ENCODE data around the gene EVA1C.
"Not testable (repeated sequence)": the region's sequence is repeated elsewhere in the genome, so short reads cannot be mapped to it uniquely, and the experiment has no call there.

Gene EVA1C

DNA sequence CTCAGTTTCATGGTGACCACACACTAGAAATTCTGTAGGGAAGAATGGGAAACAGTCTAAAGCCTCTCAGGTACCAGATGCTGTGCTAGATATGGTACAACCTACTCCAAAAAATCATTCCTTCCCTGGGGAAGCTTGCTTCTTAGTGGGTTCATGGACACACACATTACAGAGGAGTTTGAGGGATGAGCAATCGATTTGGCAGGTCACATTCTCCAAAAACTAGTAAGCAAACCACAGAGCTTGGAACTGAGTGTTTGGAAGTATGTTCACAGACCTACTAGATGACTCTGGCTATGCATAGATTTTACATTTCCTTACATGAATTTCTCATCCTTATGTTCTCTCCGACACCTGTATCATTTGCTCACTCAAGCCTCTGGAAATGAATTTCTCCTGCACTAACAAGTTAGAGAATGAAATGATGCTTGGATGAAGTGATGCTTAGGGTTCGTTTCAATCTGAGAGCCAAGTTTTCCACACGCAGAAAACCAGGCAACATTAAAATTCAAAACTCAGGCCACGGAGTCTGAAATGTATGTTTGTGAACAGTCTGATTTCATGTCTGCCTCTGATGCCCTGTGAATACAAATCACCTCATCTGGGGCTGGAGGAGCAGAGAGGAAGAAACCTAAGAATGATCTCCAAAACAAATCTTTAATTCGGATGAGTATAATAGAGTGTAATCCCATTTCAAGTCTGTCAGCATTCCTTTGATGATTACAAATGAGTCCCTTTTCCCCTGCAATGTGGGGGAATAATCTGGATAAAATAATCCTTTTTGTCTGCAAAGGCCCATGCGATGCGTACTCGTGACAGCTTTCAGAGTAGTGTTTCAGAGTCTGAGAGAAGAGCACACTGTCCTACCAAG, 11.0 kb downstream of the EVA1C start:
- peak in 2 of 58 donors; percentile 6 to 23 for DNase-seq

DNA sequence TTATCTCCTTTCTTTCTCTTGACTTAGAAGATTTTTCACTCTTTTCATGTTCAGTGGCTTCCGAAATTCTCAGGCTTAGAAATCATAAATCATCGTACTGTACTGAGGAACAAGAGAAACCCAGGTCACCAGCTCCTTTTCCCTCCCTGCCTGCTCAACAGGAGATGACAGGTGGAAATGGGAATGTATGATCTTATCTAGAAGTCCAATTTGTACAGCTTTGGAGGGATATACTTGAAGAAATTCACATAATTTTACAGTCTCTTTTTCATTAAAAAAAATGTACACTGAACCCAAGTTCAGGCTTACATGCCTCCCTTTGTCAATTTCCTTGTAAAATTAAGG, 11.7 kb downstream of the EVA1C start:
- DNase-seq = no peak

DNA sequence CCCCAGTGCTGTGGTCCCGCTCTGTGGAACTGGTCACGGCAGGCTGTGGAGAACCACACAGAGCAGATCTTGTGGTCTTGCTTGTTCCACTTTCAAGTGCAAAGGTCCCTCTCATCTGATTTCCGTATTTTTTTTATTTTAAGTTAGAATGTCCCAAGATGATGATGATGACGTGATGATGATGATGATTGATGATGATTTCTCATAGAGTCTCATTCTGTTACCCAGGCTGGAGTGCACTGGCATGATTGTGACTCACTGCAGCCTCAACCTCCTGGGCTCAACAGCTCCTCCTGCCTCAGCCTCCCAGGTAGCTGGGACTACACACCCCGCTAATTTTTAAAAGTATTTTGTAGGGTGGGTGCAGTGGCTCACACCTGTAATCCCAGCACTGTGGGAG, 12.2 kb downstream of the EVA1C start:
- DNase-seq = no peak

DNA sequence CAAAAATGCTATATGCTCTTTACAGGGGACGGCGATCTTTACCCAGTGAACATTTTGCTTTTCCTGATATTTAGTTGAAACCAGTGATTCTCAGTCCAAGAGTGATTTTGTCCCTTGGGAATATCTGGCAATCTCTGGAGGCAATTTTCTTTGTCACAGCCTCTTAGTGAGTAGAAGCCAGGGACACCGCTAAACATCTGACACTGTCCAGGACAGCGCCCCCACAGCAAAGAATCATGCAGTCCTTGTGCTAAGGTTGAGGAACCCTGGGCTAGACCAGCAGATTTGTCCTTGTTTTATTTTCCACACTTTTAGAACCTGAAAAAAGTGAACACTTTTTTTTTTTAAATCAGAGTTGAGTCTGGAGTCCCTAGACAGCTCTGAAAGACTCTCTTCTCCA, 13.1 kb downstream of the EVA1C start:
- DNase-seq = peak in 1 of 58 donors; percentile 7

DNA sequence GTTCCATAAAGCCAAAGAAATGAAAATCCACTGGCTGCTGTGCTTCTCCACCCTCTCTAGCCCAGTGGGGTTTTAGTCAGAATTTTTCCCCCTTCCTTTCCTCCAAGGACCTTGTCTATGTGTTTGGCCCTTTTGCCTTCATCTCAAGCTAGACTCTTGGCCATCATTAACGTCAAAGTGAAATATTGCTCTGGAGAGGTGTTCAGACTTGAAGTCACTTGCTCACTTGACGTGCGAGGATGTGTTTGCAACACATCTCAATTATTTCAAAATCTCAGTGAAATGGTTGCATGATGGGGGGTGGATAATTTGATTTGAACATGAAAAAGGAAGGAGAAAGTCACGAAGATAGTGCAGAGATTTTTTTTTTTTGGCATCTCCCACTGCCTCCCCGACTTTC, 13.6 kb downstream of the EVA1C start:
- no peak for DNase-seq

DNA sequence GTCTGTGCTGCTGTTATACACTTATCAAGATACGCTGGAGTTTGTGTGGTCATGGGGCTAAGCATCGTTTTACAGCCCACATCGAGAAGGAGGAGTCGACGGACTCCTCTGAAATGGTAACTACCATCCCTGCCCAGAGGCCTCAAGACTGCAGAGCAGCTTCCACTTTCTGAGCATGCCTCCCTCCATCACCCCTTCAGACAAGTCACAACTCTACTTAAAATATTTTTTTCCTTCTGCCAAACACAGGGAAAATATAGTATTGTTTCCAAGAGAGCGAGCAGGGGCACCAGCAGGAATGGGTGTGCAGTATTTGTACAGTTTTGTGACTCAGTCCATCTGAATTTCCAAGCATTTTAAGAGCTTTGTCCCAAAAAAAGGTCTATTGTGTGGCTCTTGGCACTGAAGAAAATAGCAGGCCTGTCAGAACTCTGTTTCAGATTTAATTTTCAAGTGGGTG, 14.1 kb downstream of the EVA1C start:
- peak in 16 of 58 donors; percentile 17 to 73 (median 38) for DNase-seq

DNA sequence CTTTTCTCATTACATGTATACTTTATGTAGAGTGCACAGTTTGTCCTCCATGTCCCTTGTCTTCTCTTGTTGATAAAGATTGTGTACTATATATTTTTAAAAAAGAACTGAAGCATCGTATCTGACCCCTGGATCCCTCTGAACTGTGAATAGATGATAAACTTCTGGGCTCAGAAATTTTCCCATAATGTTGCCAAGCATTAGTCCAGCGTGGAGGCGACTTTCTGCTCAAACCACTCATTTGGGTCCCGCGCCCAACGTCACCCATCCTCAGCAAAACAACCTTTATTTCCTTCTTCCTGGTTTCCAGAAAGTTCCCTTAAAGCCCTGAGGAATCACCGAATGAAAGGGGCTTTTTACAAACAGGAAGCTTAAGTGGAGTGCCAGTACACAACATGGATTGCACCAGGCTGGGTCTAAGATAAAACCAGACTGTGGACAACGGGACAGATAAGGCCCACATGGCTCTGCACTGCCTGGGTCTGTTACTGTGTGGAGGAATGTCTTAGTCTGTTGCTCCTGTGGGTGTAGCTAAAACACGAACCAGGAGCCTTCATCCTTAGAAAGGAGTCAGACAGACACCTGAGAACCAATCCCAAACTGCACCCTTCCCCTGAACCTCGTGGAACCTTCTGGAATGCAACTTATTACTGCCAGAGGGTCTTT, 15.6 kb downstream of the EVA1C start:
- no peak for DNase-seq

DNA sequence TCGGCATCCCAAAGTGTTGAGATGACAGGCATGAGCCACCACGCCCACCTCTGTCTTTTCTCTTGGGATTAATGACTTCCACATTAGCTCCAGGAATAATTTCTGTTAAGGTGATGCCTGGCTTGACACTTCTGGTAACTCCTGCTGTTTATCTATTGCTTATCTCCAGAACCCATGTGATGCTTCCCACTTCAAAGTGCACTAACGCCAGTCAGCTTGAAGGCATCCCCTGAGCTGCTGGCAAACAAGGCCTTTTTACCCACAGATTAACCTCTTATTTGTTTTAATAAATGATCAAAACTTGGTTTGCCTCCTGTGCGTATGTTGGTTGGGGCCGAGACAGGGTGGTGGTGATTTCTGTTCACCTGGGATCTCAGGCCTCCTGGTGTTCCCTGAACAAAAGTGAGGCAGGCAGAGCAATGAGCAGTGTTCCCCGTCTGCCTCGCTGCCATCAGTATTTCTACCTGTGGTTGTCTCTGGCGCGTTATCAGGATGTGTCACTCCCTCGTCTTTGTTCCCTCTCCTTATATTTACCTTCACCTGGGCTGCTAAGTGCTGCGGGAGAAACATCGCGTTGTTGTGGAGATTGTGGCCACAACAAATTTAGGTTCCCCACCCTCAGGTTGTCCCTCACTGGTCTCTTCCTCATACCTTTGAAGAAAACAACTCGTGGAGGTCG, 20.6 kb downstream of the EVA1C start:
- DNase-seq = not testable (repeated sequence)

DNA sequence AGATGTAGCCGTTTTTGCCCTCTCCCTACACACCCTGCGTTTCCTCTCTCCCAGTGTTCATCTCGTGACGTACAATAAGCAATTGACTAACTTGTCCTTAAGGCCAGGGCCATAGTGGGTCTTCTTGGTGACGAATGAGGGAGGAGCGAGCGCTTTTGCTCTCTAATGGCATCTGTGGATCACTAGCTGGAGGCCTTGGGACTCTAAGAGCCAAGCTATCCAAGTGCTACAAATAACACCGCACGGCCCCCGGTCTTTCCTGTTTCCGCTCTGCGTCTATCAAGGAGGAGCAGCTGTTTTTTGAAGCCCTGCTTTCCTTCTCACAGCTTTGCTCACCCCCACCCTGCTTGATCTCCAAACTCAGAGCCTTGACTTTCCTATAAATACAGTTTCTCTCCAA, 25.2 kb downstream of the EVA1C start:
- DNase-seq = no peak

DNA sequence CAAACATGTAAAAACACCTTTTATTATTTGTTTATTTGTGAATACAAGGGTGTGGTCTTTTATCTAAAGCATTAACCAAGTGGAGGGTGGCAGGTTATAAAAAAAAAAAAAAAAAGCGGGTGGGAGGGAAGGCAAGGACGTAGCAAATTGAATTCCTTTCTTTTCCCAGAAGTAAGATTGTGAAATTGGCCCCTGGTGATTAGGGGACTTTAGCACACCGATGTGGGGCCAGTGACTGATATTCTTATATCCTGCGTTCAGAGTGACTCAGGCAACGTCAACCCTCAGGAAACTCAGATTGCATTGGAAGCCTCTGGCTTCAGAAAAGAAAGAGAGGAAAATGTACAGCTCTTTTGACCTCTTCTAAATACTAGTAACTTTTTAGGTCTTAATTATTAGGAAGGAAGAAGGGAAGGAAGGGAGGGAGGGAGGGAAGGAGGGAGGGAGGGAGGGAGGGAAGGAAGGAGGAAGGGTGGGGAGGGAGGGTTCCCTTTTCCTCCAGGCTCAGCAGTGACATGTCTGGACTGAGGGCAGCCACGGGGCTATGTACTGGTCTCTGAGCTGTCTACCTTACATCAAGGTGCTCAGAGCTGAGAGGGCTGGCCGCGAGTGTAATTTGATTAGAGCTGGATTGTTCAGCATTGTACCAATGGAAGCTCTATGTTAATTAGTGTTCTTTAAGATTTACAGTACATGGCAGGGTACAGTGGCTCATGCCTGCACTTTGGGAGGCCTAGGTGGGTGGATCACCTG, 30.2 kb downstream of the EVA1C start:
- no peak for DNase-seq

DNA sequence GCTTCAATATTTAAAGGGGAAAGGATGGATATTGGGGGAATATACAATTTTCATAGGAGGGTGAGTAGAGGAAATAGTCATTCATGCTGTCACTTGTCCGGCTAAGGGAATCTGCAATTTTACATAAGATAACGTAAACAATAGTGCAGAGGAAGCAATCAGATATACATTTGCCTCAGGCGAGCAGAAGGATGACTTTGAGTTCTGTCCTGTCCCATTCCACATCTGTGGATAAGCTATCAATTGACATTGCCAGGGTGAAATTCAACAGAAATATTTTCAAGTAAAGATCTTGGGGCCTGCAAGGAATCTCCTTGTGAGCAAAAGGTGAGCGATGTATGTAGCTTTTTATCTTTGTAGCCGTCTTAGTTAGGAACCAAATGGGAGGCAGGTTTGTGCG, 32.6 kb downstream of the EVA1C start:
- DNase-seq = no peak

DNA sequence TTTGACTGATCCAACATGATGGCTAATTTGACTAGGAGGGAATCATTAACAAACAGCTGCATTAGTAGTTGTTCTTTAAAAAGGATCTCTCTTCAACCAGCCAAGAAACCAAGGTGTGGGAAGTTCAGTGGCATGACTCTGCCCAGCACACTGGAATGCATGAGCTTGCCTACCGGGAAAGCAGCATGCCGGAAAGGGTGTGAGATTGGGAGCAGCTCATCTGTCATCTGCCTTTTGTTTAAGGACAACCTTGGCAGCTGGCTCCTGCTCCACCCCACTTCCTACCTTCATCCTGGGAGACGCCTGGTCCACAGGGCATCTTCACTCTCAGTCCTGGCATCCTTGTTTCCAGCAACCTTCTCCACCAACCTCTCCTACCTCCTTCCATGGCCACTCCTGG, 33.9 kb downstream of the EVA1C start:
- not testable (repeated sequence) for DNase-seq

DNA sequence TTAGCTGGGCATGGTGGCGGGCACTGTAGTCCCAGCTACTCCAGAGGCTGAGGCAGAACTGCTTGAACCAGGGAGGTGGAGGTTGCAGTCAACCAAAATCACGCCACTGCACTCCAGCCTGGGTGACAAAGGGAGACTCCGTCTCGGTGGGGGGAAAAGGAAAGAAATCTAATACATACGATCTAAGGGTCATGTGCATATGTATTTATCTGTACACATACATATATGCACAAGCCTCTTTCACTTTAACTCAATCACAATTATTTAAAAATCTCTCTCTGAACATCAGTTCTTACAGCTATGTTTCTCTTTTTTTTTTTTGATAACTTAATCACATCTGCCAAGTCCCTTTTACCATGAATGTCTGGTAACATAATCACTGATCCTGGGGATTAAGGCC, 34.7 kb downstream of the EVA1C start:
- no peak for DNase-seq

DNA sequence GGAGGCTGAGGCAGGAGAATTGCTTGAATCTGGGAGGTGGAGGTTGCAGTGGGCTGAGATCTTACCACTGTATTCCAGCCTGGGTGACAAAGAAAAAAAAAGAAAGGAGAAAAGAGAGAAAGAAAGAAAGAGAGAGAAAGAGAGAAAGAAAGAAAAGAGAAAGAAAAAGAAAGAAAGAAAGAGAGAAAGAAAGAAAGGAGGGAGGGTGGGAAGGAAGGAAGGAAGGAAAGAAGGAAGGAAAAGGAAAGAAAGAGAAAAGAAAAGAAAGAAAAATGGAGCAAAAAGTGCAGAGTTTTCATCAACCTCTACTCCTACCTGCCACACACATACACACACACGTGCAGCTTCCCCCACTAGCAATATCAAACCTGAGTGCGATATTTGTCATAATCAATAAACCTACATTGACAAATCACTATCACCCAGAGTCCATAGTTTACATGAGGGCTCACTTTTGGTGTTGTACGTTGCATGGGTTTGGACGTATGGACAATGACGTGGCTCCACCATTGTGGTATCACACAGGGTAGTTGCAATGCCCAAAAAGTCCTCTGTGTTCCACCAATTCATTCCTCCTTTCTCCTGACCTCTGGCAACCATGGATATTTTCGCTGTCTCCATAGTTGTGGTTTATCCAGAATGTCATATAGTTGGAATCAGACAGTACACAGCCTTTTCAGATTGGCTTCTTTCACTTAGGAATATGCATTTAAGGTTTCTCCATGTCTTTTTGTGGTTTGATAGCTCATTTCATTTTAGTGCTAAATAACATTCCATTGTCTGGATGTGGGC, 36.5 kb downstream of the EVA1C start:
- DNase-seq = no peak

DNA sequence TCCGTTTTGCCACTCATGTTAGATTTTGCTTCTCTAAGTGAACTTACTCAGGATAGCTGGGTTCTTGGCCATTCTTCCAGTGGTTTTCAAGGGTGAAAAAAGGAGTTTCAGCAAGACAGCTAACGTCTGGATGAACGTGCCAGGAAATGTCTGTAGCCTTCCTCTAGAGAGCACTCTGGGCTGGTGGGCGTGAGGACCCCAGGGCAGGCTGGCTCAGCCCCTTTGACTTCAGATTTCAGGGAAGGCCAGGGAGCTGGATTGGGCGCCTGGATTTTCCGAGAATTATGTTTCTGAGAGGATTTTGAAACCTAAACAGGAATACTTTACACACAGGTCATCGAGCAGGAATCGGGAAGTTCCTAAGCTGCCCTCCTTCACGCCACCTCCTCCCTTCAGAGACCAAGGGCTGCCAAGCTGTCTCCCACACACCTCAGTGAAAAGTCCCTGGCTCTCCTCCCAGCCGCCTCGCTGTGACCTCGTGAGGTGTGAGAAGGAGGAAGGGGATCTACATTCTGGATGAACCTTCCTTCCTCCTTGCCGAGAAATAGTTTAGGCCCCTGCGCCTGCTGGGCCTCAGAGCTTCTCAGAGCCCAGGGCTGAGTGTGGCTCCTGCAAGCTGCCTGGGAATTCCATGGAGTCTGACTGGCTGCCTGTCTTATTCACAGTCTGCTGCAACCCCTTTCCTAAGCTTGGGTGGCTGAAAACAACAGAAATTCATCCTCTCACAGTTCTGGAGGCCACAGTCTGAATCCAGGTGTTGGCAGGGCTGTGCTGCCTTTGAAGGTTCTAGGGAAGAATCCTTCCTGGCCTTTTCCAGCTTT, 38.6 kb downstream of the EVA1C start:
- peak in 3 of 58 donors; percentile 7 to 37 (median 10) for DNase-seq

DNA sequence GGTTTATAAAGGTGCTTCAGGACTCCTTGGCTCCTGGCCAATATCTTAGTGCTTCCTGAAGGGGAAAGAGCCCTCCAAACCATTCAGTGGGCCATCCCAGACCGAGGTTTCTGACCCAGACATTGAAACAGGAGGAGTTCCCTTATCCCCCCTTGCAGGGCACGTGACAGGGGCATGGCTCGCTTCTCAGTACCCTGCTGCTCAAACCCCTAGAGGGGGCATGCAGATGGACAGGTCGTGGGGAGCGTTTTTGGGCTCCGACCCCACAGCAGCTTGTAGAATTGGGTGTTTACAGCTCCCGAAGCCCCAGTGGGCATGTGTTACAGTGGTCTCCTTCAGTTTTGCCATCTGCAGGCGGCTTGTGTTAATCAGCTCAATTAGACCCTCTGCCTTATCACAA, 39.7 kb downstream of the EVA1C start:
- DNase-seq = not testable (repeated sequence)

DNA sequence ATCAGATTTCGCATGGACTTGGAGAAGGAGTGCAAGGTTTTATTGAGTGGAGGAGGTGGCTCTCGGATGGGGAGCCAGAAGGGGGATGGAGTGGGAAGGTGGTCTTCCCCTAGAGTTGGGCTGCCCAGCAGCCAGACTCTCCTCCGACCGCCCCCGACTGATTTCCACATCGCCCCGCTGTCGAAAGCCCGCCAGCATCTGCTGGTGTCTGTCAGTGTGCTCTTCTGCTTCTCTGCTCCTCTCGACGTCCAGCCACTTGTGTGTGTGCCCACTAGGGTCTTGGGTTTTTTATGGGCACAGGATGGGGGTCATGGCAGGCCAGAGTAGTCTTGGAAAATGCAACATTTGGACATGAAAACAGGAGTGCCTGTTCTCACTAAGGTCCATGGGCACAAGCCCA, 40.1 kb downstream of the EVA1C start:
- DNase-seq = no peak

DNA sequence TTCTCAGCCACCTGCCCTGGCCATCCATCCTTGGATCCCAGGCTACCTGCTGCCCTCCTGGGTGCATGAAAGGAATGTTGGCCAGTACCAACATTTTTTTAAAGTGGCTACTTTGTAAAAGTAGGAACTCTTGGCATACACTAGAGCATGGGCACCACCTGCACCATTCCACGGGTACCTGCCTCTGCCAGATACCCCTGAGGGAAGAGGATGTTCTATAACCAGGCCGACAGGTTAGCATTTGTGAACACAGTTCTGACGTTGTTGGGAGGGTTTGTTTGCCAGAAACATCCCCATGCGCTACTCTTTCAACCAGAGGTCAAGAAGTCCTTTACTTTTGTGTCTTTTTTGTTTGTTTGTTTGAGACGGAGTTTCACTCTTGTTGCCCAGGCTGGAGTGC, 43.0 kb downstream of the EVA1C start:
- DNase-seq = no peak

DNA sequence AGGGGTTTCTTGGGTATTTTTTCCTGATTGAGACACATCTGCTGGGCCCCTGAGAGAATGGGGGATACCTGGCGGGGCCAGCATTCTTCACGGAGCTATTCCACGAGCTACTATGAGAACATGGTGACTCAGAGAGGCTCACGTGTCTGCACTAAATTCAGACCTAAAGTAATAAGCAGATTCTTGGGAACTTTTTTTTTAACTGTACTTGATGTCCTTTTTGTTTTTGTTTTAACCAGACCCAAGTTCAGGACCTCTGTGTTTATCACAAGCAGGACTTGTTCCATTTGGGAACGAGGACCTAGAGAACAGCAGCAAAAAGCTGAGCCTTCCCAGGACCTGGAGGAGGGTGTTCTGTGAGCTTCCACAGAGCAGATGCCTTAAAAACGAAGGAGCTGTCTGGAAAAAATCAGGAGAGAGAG, 44.0 kb downstream of the EVA1C start:
- peak in 1 of 58 donors; percentile 6 for DNase-seq
